ENCODE measurements around the gene EHD4. TPM values are rescaled to one million over a fixed set of nuclear protein-coding genes. Genes with fewer than 3 reads are reported as not detected.

Gene EHD4
- total and polyA plus RNA-seq, 2 donors (not counting 1 experiment from before 2014, with no cell fraction given) = 19.3 to 22.0 TPM

DNA sequence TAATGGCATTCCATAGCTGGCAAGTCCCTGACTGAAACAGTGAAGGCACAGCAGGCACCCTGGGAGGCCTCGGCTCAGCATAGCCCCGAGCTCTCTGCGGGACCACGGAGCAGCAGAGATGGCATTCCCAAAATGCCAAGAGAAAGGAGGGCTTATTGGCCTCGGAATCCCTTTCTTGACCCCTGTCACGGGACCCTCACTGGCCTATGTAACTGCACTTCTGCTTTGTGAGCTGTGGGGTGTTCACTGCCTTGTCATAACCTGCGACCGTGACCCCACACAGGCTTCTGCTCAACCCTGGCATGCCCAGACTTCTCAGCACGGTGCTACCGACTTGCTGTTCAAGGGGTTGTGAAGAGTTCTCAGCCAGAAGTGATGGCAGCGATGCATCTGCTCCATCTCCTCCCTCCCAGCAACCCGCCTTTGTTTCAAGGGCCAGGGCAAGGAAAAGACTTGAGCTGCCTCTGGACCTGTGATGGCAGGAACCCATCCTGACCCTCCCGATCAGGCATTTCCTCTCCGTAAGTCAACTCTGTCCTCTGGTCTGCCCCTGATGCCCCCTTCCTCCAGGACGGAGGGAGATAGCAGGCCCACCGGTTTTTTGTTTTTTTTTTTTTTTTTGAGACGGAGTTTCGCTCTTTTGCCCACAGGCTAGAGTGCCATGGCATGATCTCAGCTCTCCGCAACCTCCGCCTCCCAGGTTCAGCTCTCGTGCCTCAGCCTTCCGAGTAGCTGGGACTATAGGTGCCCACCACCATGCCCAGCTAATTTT is 30.5 kb downstream of the EHD4 start:
- peaks cover 19% of the 10 kb centered on the region for H3K79me2 ChIP-seq (ENCODE audit: control insufficient read depth, insufficient read depth, low read length)
- peaks cover 6% of the 10 kb centered on the region for H3K36me3 ChIP-seq (ENCODE audit: control insufficient read depth, insufficient read depth, low read length)
- H3K4me2 ChIP-seq (ENCODE audit: extremely low read depth, insufficient read depth, low read length) = no peak overlapping the region
- no peak for DNase-seq (ENCODE audit: low read depth in 2 of 2)
- H3K4me1 ChIP-seq (ENCODE audit: control insufficient read depth, extremely low read depth, insufficient read depth, low read length) = peaks cover 38% of the 10 kb centered on the region
- no peak overlapping the region for H3K4me3 ChIP-seq (replicated peaks in 1 of 4; ENCODE audit: control extremely low read depth in 1 of 4, insufficient read depth in 1 of 4, low read depth in 3 of 4, low read length in 4 of 4)
- no peak overlapping the region for H3K9ac ChIP-seq (ENCODE audit: insufficient read depth, low read length)
- H3K27ac ChIP-seq (ENCODE audit: insufficient read depth, low read length) = no peak overlapping the region
- no peak overlapping the region for H2AFZ ChIP-seq (ENCODE audit: low read length)
- no peaks in the 10 kb centered on the region for H4K20me1 ChIP-seq (ENCODE audit: control insufficient read depth, extremely low read depth, insufficient read depth, low read length)
- no peak for TF ChIP-seq EZH2 (IDR thresholded peaks at IDR 0.05; ENCODE audit: low read length, missing control alignments)
- TF ChIP-seq, protein P1, sequence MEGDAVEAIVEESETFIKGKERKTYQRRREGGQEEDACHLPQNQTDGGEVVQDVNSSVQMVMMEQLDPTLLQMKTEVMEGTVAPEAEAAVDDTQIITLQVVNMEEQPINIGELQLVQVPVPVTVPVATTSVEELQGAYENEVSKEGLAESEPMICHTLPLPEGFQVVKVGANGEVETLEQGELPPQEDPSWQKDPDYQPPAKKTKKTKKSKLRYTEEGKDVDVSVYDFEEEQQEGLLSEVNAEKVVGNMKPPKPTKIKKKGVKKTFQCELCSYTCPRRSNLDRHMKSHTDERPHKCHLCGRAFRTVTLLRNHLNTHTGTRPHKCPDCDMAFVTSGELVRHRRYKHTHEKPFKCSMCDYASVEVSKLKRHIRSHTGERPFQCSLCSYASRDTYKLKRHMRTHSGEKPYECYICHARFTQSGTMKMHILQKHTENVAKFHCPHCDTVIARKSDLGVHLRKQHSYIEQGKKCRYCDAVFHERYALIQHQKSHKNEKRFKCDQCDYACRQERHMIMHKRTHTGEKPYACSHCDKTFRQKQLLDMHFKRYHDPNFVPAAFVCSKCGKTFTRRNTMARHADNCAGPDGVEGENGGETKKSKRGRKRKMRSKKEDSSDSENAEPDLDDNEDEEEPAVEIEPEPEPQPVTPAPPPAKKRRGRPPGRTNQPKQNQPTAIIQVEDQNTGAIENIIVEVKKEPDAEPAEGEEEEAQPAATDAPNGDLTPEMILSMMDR (conservative IDR thresholded peaks at IDR 0.05 in 1 of 2, IDR thresholded peaks at IDR 0.05 in 1 of 2; ENCODE audit: low read depth in 1 of 2, low read length in 2 of 2) = no peak
- no peaks in the 10 kb centered on the region for H3K9me3 ChIP-seq (ENCODE audit: control insufficient read depth, insufficient read depth, low read depth, low read length)
- no peaks in the 10 kb centered on the region for H3K27me3 ChIP-seq (ENCODE audit: control insufficient read depth, insufficient read depth, low read length)

DNA sequence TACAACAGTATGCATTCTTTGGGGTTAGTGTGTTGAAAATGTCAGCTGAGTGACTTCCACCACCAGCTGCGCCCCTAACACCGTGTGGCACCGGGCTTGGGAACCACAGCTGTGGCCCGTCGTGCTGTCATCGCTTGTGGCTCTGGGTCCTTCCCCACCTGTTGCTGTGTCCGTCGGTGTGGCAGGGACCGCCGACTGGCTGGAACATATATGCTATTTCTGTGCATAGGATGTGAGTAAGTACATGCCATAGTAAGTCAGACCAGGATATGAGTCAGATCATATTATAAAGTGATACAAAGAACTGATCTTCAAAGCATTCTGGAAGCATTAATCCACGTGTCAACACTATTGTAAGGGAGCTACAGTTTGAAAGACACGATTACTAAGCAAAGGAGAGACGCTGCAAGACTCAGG is 31.9 kb downstream of the EHD4 start:
- TF ChIP-seq, protein P1 (conservative IDR thresholded peaks at IDR 0.05 in 1 of 2, IDR thresholded peaks at IDR 0.05 in 1 of 2; ENCODE audit: low read depth in 1 of 2, low read length in 2 of 2) = no peak
- no peak for TF ChIP-seq EZH2 (IDR thresholded peaks at IDR 0.05; ENCODE audit: low read length, missing control alignments)
- peak overlapping the region; percentile 38 for H3K4me2 ChIP-seq (ENCODE audit: extremely low read depth, insufficient read depth, low read length)
- H3K27ac ChIP-seq (ENCODE audit: insufficient read depth, low read length) = peak overlapping the region; percentile 43
- H3K4me3 ChIP-seq (replicated peaks in 1 of 4; ENCODE audit: control extremely low read depth in 1 of 4, insufficient read depth in 1 of 4, low read depth in 3 of 4, low read length in 4 of 4) = no peak overlapping the region
- peaks cover 6% of the 10 kb centered on the region for H3K36me3 ChIP-seq (ENCODE audit: control insufficient read depth, insufficient read depth, low read length)
- no peaks in the 10 kb centered on the region for H3K9me3 ChIP-seq (ENCODE audit: control insufficient read depth, insufficient read depth, low read depth, low read length)
- peaks cover 13% of the 10 kb centered on the region for H3K79me2 ChIP-seq (ENCODE audit: control insufficient read depth, insufficient read depth, low read length)
- H2AFZ ChIP-seq (ENCODE audit: low read length) = no peak overlapping the region
- H3K27me3 ChIP-seq (ENCODE audit: control insufficient read depth, insufficient read depth, low read length) = no peaks in the 10 kb centered on the region
- H3K9ac ChIP-seq (ENCODE audit: insufficient read depth, low read length) = no peak overlapping the region
- no peaks in the 10 kb centered on the region for H4K20me1 ChIP-seq (ENCODE audit: control insufficient read depth, extremely low read depth, insufficient read depth, low read length)
- DNase-seq (ENCODE audit: low read depth in 2 of 2) = peak; percentile 60 to 93
- peaks cover 38% of the 10 kb centered on the region for H3K4me1 ChIP-seq (ENCODE audit: control insufficient read depth, extremely low read depth, insufficient read depth, low read length)

DNA sequence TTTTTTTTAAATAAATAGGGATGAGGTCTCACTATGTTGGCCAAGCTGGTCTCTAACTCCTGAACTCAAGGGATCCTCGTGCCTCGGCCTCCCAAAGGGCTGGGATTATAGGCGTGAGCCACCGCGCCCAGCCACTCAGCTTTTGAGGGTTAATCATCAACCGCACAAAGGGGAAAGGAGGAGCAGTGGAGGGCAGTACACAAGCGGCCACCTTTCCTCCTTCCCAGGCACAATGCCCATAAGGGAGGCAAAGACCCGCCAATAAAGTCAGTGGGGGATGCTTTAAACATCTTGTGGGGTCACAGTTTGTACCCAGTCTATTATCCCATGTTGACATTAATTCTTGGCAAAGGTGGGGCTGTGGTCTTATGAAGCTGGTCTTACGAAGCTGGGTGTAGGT is 32.4 kb downstream of the EHD4 start:
- no peaks in the 10 kb centered on the region for H3K27me3 ChIP-seq (ENCODE audit: control insufficient read depth, insufficient read depth, low read length)
- no peak for DNase-seq (ENCODE audit: low read depth in 2 of 2)
- H3K9ac ChIP-seq (ENCODE audit: insufficient read depth, low read length) = no peak overlapping the region
- peak overlapping the region; percentile 43 for H3K27ac ChIP-seq (ENCODE audit: insufficient read depth, low read length)
- peaks cover 6% of the 10 kb centered on the region for H3K36me3 ChIP-seq (ENCODE audit: control insufficient read depth, insufficient read depth, low read length)
- H3K4me2 ChIP-seq (ENCODE audit: extremely low read depth, insufficient read depth, low read length) = peak overlapping the region; percentile 7
- H4K20me1 ChIP-seq (ENCODE audit: control insufficient read depth, extremely low read depth, insufficient read depth, low read length) = no peaks in the 10 kb centered on the region
- no peak overlapping the region for H3K4me3 ChIP-seq (replicated peaks in 1 of 4; ENCODE audit: control extremely low read depth in 1 of 4, insufficient read depth in 1 of 4, low read depth in 3 of 4, low read length in 4 of 4)
- TF ChIP-seq, protein P1 (conservative IDR thresholded peaks at IDR 0.05 in 1 of 2, IDR thresholded peaks at IDR 0.05 in 1 of 2; ENCODE audit: low read depth in 1 of 2, low read length in 2 of 2) = no peak
- TF ChIP-seq EZH2 (IDR thresholded peaks at IDR 0.05; ENCODE audit: low read length, missing control alignments) = no peak
- H3K4me1 ChIP-seq (ENCODE audit: control insufficient read depth, extremely low read depth, insufficient read depth, low read length) = peaks cover 34% of the 10 kb centered on the region
- no peaks in the 10 kb centered on the region for H3K9me3 ChIP-seq (ENCODE audit: control insufficient read depth, insufficient read depth, low read depth, low read length)
- no peak overlapping the region for H2AFZ ChIP-seq (ENCODE audit: low read length)
- peaks cover 11% of the 10 kb centered on the region for H3K79me2 ChIP-seq (ENCODE audit: control insufficient read depth, insufficient read depth, low read length)

Measured in fibroblast of lung (primary cell).